Measurements from ENCODE around the gene ATAD3A.
A peak's percentile ranks its signal among the peaks of the same experiment; 100 is the strongest.

The ATAD3A gene

DNA sequence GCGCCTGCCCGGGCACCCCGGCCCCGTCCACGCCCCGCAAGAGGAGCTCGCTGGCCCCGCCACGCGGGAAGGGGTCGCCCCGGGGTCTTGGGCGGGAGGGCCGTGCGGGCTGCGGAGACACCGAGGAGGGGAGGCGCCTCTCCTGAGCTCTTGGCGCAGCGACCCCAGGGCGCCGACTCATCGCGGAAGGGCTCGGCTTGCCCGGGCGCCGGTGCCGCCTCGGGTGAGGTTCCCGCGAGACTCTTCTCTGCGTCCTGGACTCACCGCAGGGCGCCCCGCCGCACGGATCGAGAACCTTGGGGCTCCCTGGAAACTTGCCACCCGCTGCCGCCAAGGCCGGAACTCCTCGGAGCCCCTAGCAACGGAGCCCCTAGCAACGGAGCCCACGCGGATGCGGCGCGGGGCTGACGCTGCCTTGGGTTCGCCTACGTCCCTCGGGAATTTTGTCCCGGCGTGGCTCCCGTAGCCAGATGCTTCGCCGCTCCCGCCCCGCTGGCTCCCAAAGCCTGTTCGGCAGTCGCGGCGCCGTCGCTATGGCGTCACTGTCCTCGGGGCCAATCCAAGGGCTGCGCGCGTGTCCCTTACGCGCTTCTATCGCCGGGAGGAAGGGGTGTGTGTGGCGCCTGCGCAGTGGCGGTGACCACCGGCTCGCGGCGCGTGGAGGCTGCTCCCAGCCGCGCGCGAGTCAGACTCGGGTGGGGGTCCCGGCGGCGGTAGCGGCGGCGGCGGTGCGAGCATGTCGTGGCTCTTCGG is at the start of gene ATAD3A (continued):
- TF ChIP-seq ZNF391 (tag by site-specific recombination; IDR thresholded peaks at IDR 0.05; ENCODE audit: borderline replicate concordance, low read depth) (peak; percentile 96; the same call in 1 of the 2 replicates), ZNF629 (tag by site-specific recombination; IDR thresholded peaks at IDR 0.05) (peak; percentile 99), ZNF335 (tag by site-specific recombination; conservative IDR thresholded peaks at IDR 0.05) (peak; percentile 95), ZNF600 (tag by site-specific recombination; IDR thresholded peaks at IDR 0.05) (peak; percentile 95), ZNF664 (tag by site-specific recombination; IDR thresholded peaks at IDR 0.05) (no peak), ZIC2 (tag by site-specific recombination; IDR thresholded peaks at IDR 0.05) (peak; percentile 87), ZNF677 (tag by site-specific recombination; IDR thresholded peaks at IDR 0.05) (0 out of 2 replicates have a peak, but pooled peaks have one; percentile 43), ZEB2 (tag by site-specific recombination; IDR thresholded peaks at IDR 0.05) (peak; percentile 98), KLF10 (tag by site-specific recombination; IDR thresholded peaks at IDR 0.05) (peak; percentile 96), GFI1B (tag by site-specific recombination; IDR thresholded peaks at IDR 0.05) (no peak), SCRT2 (tag by site-specific recombination; IDR thresholded peaks at IDR 0.05) (peak; percentile 57; the same call in 1 of the 2 replicates), ZNF140 (tag by site-specific recombination; IDR thresholded peaks at IDR 0.05) (no peak), OSR2 (tag by site-specific recombination; IDR thresholded peaks at IDR 0.05) (peak; percentile 70), TRIM28 (IDR thresholded peaks at IDR 0.05; ENCODE audit: borderline replicate concordance, low read length) (0 out of 2 replicates have a peak, but pooled peaks have one; percentile 45), SCRT1 (tag by site-specific recombination; IDR thresholded peaks at IDR 0.05; ENCODE audit: borderline replicate concordance) (no peak), ZBTB20 (tag by site-specific recombination; IDR thresholded peaks at IDR 0.05) (peak; percentile 85), KLF8 (tag by site-specific recombination; IDR thresholded peaks at IDR 0.05) (peak; percentile 98), ZSCAN23 (tag by site-specific recombination; IDR thresholded peaks at IDR 0.05) (peak; percentile 90; the same call in 1 of the 2 replicates)
- TF ChIP-seq, protein P1, sequence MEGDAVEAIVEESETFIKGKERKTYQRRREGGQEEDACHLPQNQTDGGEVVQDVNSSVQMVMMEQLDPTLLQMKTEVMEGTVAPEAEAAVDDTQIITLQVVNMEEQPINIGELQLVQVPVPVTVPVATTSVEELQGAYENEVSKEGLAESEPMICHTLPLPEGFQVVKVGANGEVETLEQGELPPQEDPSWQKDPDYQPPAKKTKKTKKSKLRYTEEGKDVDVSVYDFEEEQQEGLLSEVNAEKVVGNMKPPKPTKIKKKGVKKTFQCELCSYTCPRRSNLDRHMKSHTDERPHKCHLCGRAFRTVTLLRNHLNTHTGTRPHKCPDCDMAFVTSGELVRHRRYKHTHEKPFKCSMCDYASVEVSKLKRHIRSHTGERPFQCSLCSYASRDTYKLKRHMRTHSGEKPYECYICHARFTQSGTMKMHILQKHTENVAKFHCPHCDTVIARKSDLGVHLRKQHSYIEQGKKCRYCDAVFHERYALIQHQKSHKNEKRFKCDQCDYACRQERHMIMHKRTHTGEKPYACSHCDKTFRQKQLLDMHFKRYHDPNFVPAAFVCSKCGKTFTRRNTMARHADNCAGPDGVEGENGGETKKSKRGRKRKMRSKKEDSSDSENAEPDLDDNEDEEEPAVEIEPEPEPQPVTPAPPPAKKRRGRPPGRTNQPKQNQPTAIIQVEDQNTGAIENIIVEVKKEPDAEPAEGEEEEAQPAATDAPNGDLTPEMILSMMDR (tag by site-specific recombination; IDR thresholded peaks at IDR 0.05): peak; percentile 64; the same call in 1 of the 2 replicates
- TF ChIP-seq, protein P2, sequence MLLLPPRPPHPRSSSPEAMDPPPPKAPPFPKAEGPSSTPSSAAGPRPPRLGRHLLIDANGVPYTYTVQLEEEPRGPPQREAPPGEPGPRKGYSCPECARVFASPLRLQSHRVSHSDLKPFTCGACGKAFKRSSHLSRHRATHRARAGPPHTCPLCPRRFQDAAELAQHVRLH (tag by site-specific recombination; IDR thresholded peaks at IDR 0.05): peak; percentile 75
- TF ChIP-seq, protein P3, sequence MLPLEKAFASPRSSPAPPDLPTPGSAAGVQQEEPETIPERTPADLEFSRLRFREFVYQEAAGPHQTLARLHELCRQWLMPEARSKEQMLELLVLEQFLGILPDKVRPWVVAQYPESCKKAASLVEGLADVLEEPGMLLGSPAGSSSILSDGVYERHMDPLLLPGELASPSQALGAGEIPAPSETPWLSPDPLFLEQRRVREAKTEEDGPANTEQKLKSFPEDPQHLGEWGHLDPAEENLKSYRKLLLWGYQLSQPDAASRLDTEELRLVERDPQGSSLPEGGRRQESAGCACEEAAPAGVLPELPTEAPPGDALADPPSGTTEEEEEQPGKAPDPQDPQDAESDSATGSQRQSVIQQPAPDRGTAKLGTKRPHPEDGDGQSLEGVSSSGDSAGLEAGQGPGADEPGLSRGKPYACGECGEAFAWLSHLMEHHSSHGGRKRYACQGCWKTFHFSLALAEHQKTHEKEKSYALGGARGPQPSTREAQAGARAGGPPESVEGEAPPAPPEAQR (tag by site-specific recombination; IDR thresholded peaks at IDR 0.05): 0 out of 2 replicates have a peak, but pooled peaks have one; percentile 31
- TF ChIP-seq, protein P4, sequence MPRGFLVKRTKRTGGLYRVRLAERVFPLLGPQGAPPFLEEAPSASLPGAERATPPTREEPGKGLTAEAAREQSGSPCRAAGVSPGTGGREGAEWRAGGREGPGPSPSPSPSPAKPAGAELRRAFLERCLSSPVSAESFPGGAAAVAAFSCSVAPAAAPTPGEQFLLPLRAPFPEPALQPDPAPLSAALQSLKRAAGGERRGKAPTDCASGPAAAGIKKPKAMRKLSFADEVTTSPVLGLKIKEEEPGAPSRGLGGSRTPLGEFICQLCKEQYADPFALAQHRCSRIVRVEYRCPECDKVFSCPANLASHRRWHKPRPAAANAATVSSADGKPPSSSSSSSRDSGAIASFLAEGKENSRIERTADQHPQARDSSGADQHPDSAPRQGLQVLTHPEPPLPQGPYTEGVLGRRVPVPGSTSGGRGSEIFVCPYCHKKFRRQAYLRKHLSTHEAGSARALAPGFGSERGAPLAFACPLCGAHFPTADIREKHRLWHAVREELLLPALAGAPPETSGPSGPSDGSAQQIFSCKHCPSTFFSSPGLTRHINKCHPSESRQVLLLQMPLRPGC (tag by site-specific recombination; IDR thresholded peaks at IDR 0.05): peak; percentile 94
- TF ChIP-seq, protein P5, sequence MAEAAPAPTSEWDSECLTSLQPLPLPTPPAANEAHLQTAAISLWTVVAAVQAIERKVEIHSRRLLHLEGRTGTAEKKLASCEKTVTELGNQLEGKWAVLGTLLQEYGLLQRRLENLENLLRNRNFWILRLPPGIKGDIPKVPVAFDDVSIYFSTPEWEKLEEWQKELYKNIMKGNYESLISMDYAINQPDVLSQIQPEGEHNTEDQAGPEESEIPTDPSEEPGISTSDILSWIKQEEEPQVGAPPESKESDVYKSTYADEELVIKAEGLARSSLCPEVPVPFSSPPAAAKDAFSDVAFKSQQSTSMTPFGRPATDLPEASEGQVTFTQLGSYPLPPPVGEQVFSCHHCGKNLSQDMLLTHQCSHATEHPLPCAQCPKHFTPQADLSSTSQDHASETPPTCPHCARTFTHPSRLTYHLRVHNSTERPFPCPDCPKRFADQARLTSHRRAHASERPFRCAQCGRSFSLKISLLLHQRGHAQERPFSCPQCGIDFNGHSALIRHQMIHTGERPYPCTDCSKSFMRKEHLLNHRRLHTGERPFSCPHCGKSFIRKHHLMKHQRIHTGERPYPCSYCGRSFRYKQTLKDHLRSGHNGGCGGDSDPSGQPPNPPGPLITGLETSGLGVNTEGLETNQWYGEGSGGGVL (tag by site-specific recombination; IDR thresholded peaks at IDR 0.05): peak; percentile 46; the same call in 1 of the 2 replicates
- TF ChIP-seq, protein P6, sequence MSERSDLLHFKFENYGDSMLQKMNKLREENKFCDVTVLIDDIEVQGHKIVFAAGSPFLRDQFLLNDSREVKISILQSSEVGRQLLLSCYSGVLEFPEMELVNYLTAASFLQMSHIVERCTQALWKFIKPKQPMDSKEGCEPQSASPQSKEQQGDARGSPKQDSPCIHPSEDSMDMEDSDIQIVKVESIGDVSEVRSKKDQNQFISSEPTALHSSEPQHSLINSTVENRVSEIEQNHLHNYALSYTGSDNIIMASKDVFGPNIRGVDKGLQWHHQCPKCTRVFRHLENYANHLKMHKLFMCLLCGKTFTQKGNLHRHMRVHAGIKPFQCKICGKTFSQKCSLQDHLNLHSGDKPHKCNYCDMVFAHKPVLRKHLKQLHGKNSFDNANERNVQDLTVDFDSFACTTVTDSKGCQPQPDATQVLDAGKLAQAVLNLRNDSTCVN (tag by site-specific recombination; optimal IDR thresholded peaks at IDR 0.05): peak; percentile 99
- TF ChIP-seq, protein P7, sequence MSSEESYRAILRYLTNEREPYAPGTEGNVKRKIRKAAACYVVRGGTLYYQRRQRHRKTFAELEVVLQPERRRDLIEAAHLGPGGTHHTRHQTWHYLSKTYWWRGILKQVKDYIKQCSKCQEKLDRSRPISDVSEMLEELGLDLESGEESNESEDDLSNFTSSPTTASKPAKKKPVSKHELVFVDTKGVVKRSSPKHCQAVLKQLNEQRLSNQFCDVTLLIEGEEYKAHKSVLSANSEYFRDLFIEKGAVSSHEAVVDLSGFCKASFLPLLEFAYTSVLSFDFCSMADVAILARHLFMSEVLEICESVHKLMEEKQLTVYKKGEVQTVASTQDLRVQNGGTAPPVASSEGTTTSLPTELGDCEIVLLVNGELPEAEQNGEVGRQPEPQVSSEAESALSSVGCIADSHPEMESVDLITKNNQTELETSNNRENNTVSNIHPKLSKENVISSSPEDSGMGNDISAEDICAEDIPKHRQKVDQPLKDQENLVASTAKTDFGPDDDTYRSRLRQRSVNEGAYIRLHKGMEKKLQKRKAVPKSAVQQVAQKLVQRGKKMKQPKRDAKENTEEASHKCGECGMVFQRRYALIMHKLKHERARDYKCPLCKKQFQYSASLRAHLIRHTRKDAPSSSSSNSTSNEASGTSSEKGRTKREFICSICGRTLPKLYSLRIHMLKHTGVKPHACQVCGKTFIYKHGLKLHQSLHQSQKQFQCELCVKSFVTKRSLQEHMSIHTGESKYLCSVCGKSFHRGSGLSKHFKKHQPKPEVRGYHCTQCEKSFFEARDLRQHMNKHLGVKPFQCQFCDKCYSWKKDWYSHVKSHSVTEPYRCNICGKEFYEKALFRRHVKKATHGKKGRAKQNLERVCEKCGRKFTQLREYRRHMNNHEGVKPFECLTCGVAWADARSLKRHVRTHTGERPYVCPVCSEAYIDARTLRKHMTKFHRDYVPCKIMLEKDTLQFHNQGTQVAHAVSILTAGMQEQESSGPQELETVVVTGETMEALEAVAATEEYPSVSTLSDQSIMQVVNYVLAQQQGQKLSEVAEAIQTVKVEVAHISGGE (tag by site-specific recombination; conservative IDR thresholded peaks at IDR 0.05; ENCODE audit: low read depth): peak; percentile 85
- TF ChIP-seq, protein P8, sequence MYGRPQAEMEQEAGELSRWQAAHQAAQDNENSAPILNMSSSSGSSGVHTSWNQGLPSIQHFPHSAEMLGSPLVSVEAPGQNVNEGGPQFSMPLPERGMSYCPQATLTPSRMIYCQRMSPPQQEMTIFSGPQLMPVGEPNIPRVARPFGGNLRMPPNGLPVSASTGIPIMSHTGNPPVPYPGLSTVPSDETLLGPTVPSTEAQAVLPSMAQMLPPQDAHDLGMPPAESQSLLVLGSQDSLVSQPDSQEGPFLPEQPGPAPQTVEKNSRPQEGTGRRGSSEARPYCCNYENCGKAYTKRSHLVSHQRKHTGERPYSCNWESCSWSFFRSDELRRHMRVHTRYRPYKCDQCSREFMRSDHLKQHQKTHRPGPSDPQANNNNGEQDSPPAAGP (tag by site-specific recombination; IDR thresholded peaks at IDR 0.05): peak; percentile 96
